ENCODE data around the gene DPPA5.
"Not testable (repeated sequence)": the region's sequence is repeated elsewhere in the genome, so short reads cannot be mapped to it uniquely, and the experiment has no call there.

Gene DPPA5

DNA sequence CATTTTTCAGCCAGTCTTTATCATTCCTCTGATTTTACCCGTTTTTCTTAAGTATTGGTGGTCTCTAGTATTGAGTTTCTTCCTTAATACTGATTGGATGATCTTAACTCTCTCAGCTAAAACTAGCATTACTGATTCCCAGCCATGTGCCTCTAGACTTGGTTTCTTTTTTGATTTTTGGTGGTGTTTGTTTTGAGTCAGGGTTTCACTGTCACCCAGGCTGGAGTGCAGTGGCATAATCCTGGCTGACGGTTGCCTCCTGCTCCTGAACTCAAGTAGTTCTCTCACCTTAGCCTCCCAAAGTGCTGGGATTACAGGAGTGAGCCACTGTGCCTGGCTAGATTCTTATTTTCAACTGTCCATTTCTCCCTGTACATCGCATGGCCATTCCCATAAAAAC, 24.9 kb downstream of the DPPA5 start:
- Histone ChIP-seq H3K27me3 (ENCODE audit: control insufficient read depth, insufficient read depth, low read length) (no peaks in the 10 kb centered on the region), H3K27ac (ENCODE audit: low read length) (no peak overlapping the region)
- no CpG with 5 or more reads among the region's 3 CpGs for WGBS (ENCODE audit: insufficient coverage, insufficient read length)

DNA sequence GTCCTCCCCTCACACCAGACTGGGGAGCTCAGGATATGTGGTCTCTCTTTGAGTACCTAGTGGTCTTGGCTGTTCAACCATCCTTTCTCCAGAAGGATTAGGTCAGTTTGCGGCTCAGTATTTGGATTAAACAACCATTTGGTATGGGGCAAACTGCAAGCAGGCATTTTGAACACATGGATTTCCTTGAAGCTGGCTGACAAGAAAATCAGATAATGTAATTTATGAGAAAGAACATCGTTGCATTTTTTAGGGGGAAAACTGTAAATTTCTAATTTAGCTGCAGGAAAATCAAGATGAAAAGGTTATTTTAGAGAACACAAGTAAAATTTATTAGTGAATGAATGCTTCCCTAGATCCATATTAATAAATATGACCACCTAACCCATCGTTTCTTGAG, 25.3 kb downstream of the DPPA5 start:
- DNase-seq (ENCODE audit: low read depth, low spot score) = no peak
- Histone ChIP-seq H3K4me1 (ENCODE audit: control insufficient read depth, insufficient read depth, low read length) (peaks cover 1% of the 10 kb centered on the region; the same call in 1 of the 2 replicates), H3K4me3 (ENCODE audit: low read length) (no peak overlapping the region), H3K27me3 (ENCODE audit: control insufficient read depth, insufficient read depth, low read length) (no peaks in the 10 kb centered on the region), H3K36me3 (ENCODE audit: control insufficient read depth, insufficient read depth, low read length) (no peaks in the 10 kb centered on the region), H3K27ac (ENCODE audit: low read length) (no peak overlapping the region), H3K9me3 (ENCODE audit: control insufficient read depth, insufficient read depth, low read length) (no peaks in the 10 kb centered on the region)
- no CpG with 5 or more reads among the region's 3 CpGs for WGBS (ENCODE audit: insufficient coverage, insufficient read length)

More for the DNA sequence above, 24.9 kb downstream of the DPPA5 start:
- DNase-seq (ENCODE audit: low read depth, low spot score) = no peak
- Histone ChIP-seq H3K4me3 (ENCODE audit: low read length) (no peak overlapping the region), H3K4me1 (ENCODE audit: control insufficient read depth, insufficient read depth, low read length) (peaks cover 1% of the 10 kb centered on the region; the same call in 1 of the 2 replicates), H3K9me3 (ENCODE audit: control insufficient read depth, insufficient read depth, low read length) (no peaks in the 10 kb centered on the region), H3K36me3 (ENCODE audit: control insufficient read depth, insufficient read depth, low read length) (no peaks in the 10 kb centered on the region)

DNA sequence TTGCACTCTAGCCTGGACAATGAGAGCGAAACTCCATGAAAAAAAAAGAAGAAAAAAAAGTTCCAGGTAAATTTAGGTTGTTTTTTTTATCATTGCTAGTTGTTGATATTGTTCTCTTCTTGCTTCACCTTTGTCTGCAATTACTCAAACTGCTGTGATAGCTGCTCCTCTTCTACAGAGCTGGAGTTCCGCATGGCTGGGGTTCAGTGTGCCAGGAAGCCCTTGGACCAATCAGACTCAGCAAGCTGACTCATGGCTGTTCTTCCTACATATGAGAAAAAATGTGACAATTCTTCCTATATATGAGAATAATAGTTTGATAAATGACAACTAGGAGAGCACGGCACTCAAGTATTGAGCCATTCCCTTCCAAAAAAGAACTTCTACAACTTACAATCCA, 28.4 kb downstream of the DPPA5 start:
- Histone ChIP-seq H3K27ac (ENCODE audit: low read length) (no peak overlapping the region), H3K9me3 (ENCODE audit: control insufficient read depth, insufficient read depth, low read length) (no peaks in the 10 kb centered on the region), H3K4me1 (ENCODE audit: control insufficient read depth, insufficient read depth, low read length) (peaks cover 1% of the 10 kb centered on the region; the same call in 1 of the 2 replicates), H3K4me3 (ENCODE audit: low read length) (no peak overlapping the region), H3K27me3 (ENCODE audit: control insufficient read depth, insufficient read depth, low read length) (no peaks in the 10 kb centered on the region), H3K36me3 (ENCODE audit: control insufficient read depth, insufficient read depth, low read length) (no peaks in the 10 kb centered on the region)
- WGBS (ENCODE audit: insufficient coverage, insufficient read length) = no CpG with 5 or more reads among the region's 3 CpGs
- no peak for DNase-seq (ENCODE audit: low read depth, low spot score)

DNA sequence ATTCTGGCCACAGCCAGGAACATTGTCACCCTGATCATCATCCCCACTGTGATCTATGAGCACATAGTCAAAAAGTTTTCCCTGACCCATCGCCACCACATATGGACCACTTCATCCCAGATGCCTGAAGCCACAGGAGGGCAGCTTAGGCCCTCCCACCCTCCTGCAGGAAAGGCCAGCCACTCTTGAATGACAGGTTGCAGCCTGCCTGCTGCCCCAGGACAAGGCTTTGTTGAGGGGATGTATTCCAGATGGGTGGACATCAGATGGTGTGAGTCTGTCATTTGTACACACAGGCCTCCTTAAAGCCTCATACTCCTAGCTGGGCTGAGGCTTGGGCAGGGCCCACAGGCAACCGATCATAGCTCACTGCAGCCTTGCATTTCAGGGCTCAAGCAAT, 30.8 kb downstream of the DPPA5 start:
- Histone ChIP-seq H3K4me1 (ENCODE audit: control insufficient read depth, insufficient read depth, low read length) (no peaks in the 10 kb centered on the region; the same call in 1 of the 2 replicates), H3K9me3 (ENCODE audit: control insufficient read depth, insufficient read depth, low read length) (no peaks in the 10 kb centered on the region), H3K36me3 (ENCODE audit: control insufficient read depth, insufficient read depth, low read length) (no peaks in the 10 kb centered on the region), H3K4me3 (ENCODE audit: low read length) (no peak overlapping the region), H3K27me3 (ENCODE audit: control insufficient read depth, insufficient read depth, low read length) (no peaks in the 10 kb centered on the region), H3K27ac (ENCODE audit: low read length) (no peak overlapping the region)
- WGBS (ENCODE audit: insufficient coverage, insufficient read length) = no CpG with 5 or more reads among the region's 2 CpGs
- no peak for DNase-seq (ENCODE audit: low read depth, low spot score)

GRCh38 chr6:73314577-73315492, 39.2 kb downstream of the DPPA5 start:
- no CpG with 5 or more reads among the region's 61 CpGs for WGBS (ENCODE audit: insufficient coverage, insufficient read length)
- Histone ChIP-seq H3K27me3 (ENCODE audit: control insufficient read depth, insufficient read depth, low read length) (no peaks in the 10 kb centered on the region), H3K9me3 (ENCODE audit: control insufficient read depth, insufficient read depth, low read length) (no peaks in the 10 kb centered on the region)

DNA sequence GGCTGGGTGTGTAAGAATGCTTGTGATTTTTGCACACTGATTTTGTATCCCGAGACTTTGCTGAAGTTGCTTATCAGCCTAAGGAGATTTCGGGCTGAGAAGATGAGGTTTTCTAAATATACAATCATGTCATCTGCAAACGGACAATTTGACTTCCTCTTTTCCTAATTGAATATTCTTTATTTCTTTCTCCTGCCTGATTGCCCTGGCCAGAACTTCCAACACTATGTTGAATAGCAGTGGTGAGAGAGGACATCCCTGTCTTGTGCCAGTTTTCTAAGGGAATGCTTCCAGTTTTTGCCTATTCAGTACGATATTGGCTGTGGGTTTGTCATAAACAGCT, 43.6 kb downstream of the DPPA5 start:
- no CpG with 5 or more reads among the region's 4 CpGs for WGBS (ENCODE audit: insufficient coverage, insufficient read length)
- peak overlapping the region; percentile 70; the same call in 1 of the 2 replicates for H3K4me3 ChIP-seq (ENCODE audit: low read length)
- not testable (repeated sequence) for H3K36me3 ChIP-seq (ENCODE audit: control insufficient read depth, insufficient read depth, low read length)

More at GRCh38 chr6:73314577-73315492, 39.2 kb downstream of the DPPA5 start:
- H3K4me1 ChIP-seq (ENCODE audit: control insufficient read depth, insufficient read depth, low read length) = no peaks in the 10 kb centered on the region
- peak overlapping the region; percentile 0; the same call in 1 of the 2 replicates for H3K4me3 ChIP-seq (ENCODE audit: low read length)
- H3K27ac ChIP-seq (ENCODE audit: low read length) = no peak overlapping the region
- no peak for DNase-seq (ENCODE audit: low read depth, low spot score)
- H3K36me3 ChIP-seq (ENCODE audit: control insufficient read depth, insufficient read depth, low read length) = no peaks in the 10 kb centered on the region

DNA sequence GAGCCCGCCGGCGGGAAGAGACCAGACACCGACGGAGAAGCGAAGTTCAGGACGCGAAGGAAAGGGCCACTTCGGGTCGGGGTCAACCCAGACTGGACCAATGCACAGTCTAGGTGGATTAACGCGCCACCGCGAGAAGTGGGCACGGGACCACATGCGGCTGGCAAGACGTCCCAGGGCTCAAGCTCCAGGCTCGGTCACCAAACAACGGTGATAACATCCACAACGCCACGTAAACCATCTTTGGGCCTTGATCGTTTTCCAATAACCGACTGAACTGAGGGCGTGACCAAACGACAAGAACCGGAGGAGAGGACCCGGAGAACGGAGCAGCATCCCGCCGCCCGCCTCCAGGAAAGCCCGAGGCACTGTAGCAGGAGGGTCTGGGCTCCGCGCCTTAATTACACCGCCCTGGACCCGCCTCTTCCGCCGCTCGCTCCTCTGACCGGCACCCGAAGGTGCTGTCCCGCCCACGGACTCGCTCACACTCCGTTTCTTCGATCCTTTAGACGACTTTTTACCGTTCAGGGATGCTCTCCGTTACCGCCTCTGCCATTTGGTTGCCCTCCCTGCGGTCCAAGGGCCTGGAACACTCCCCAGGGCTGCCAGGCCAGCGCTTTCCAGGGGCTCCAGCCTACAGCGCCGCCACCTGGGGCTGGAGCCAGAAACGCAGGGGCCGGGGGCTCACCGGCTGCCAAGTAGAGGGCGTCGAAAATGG, 44.1 kb downstream of the DPPA5 start:
- H3K9me3 ChIP-seq (ENCODE audit: control insufficient read depth, insufficient read depth, low read length) = no peaks in the 10 kb centered on the region
- no peaks in the 10 kb centered on the region for H3K27me3 ChIP-seq (ENCODE audit: control insufficient read depth, insufficient read depth, low read length)
- no peak overlapping the region for H3K27ac ChIP-seq (ENCODE audit: low read length)
- no peaks in the 10 kb centered on the region for H3K36me3 ChIP-seq (ENCODE audit: control insufficient read depth, insufficient read depth, low read length)
- no CpG with 5 or more reads among the region's 59 CpGs for WGBS (ENCODE audit: insufficient coverage, insufficient read length)
- no peak for DNase-seq (ENCODE audit: low read depth, low spot score)
- no peaks in the 10 kb centered on the region for H3K4me1 ChIP-seq (ENCODE audit: control insufficient read depth, insufficient read depth, low read length)
- H3K4me3 ChIP-seq (ENCODE audit: low read length) = peak overlapping the region; percentile 70

More for the DNA sequence above, 43.6 kb downstream of the DPPA5 start:
- not testable (repeated sequence) for H3K27me3 ChIP-seq (ENCODE audit: control insufficient read depth, insufficient read depth, low read length); H3K9me3 ChIP-seq (ENCODE audit: control insufficient read depth, insufficient read depth, low read length); H3K27ac ChIP-seq (ENCODE audit: low read length); DNase-seq (ENCODE audit: low read depth, low spot score); H3K4me1 ChIP-seq (ENCODE audit: control insufficient read depth, insufficient read depth, low read length)

GRCh38 chr6:73309535-73309784, 44.6 kb downstream of the DPPA5 start:
- DNase-seq (ENCODE audit: low read depth, low spot score) = no peak
- H3K4me1 ChIP-seq (ENCODE audit: control insufficient read depth, insufficient read depth, low read length) = no peaks in the 10 kb centered on the region

DNA sequence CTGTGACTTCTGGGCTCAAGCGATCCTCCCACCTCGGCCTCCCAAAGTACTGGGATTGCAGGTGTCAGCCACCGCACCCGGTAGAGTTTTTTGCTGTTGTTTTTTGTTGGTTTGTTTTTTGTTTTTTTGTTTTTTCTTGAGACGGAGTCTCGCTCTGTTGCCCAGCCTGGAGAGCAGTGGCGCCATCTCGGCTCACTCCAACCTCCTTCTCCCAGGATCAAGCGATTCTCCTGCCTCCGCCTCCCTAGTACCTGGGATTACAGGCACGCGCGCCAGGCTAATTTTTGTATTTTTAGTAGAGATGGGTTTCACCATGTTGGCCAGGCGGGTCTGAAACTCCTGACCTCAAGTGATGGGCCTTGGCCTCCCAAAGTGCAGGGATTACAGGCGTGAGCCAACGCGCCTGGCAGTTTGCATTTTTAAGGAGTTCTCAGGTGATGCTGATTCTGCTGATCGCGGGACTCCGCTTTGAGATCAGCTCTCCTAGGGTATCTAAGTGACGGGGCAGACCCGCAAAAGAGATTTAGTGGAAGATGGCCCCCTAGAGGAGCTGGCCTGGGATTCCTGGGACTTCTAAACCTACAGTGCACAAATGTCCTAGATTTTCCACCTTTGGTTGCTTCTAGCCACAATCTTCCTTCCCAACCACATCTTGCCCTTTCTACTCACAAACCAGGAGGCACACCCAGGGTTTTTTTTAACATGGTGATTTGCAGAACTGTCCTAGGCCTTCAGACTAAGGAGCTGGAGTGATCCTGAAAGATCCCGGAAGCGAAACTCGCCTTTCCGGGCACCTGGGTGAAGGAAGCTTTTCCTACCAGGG, 45.2 kb downstream of the DPPA5 start:
- no peaks in the 10 kb centered on the region for H3K9me3 ChIP-seq (ENCODE audit: control insufficient read depth, insufficient read depth, low read length)
- H3K4me3 ChIP-seq (ENCODE audit: low read length) = peak overlapping the region; percentile 70; the same call in 1 of the 2 replicates
- H3K36me3 ChIP-seq (ENCODE audit: control insufficient read depth, insufficient read depth, low read length) = no peaks in the 10 kb centered on the region
- no peaks in the 10 kb centered on the region for H3K4me1 ChIP-seq (ENCODE audit: control insufficient read depth, insufficient read depth, low read length)
- no peaks in the 10 kb centered on the region for H3K27me3 ChIP-seq (ENCODE audit: control insufficient read depth, insufficient read depth, low read length)
- DNase-seq (ENCODE audit: low read depth, low spot score) = no peak
- H3K27ac ChIP-seq (ENCODE audit: low read length) = no peak overlapping the region
- no CpG with 5 or more reads among the region's 26 CpGs for WGBS (ENCODE audit: insufficient coverage, insufficient read length)

More at GRCh38 chr6:73309535-73309784, 44.6 kb downstream of the DPPA5 start:
- Histone ChIP-seq H3K27me3 (ENCODE audit: control insufficient read depth, insufficient read depth, low read length) (no peaks in the 10 kb centered on the region), H3K27ac (ENCODE audit: low read length) (no peak overlapping the region), H3K4me3 (ENCODE audit: low read length) (peak overlapping the region; percentile 70), H3K36me3 (ENCODE audit: control insufficient read depth, insufficient read depth, low read length) (no peaks in the 10 kb centered on the region), H3K9me3 (ENCODE audit: control insufficient read depth, insufficient read depth, low read length) (no peaks in the 10 kb centered on the region)
- no CpG with 5 or more reads among the region's 13 CpGs for WGBS (ENCODE audit: insufficient coverage, insufficient read length)

- not testable (repeated sequence) for H3K4me3 ChIP-seq (ENCODE audit: low read length); H3K4me1 ChIP-seq (ENCODE audit: control insufficient read depth, insufficient read depth, low read length); H3K9me3 ChIP-seq (ENCODE audit: control insufficient read depth, insufficient read depth, low read length); H3K36me3 ChIP-seq (ENCODE audit: control insufficient read depth, insufficient read depth, low read length); H3K27ac ChIP-seq (ENCODE audit: low read length); DNase-seq (ENCODE audit: low read depth, low spot score); H3K27me3 ChIP-seq (ENCODE audit: control insufficient read depth, insufficient read depth, low read length)
- WGBS (ENCODE audit: insufficient coverage, insufficient read length) = no CpG with 5 or more reads among the region's 7 CpGs
Measured at GRCh38 chr6:73303773-73304172, 50.3 kb downstream of the DPPA5 start.
